Tibial nerve (tissue), 4 donors: Measurements from ENCODE around the gene MTLN. TPM values are rescaled to one million over a fixed set of nuclear protein-coding genes. Genes with fewer than 3 reads are reported as not detected.
"Not testable (repeated sequence)": the region's sequence is repeated elsewhere in the genome, so short reads cannot be mapped to it uniquely, and the experiment has no call there.

Experiments used
- DNase-seq, 2 donors: peaks; one replicate each; pipeline ENCODE4 v3.0.0-alpha.2; 2019; ENCODE audit warnings: low spot score in 2 of 2
- H3K27ac ChIP-seq, 4 donors: fragments of 200-600 bp; sonication (generic) in 3 of 4; one replicate each; pipeline ENCODE4 v1.5.1; 2017 to 2019; ENCODE audit warnings: mild to moderate bottlenecking in 1 of 4
- H3K27me3 ChIP-seq, 2 donors: fragments of 200-600 bp; sonication (generic) in 1 of 2; one replicate each; pipeline versions ENCODE4 v1.5.1 to v1.6.0; 2017 to 2019
- H3K36me3 ChIP-seq, 3 donors: fragments of 200-600 bp; sonication (generic); one replicate each; pipeline ENCODE4 v1.5.1; 2018 to 2019
- H3K4me1 ChIP-seq, 4 donors: fragments of 200-600 bp; sonication (generic) in 3 of 4; one replicate each; pipeline ENCODE4 v1.5.1; 2017 to 2019
- H3K4me3 ChIP-seq, 4 donors: fragments of 200-600 bp; sonication (generic) in 3 of 4; one replicate each; pipeline ENCODE4 v1.5.1; 2017 to 2019; ENCODE audit warnings: mild to moderate bottlenecking in 1 of 4, moderate library complexity in 1 of 4
- H3K9me3 ChIP-seq, 4 donors: fragments of 200-600 bp; sonication (generic) in 3 of 4; one replicate each; pipeline ENCODE4 v1.5.1; 2017 to 2019
- EP300 ChIP-seq, 2 donors: sonication (generic); formaldehyde crosslinking; IDR thresholded peaks; one replicate each; pipeline ENCODE4 v1.6.1; 2017; ENCODE audit warnings: antibody characterized with exemption in 2 of 2, mild to moderate bottlenecking in 1 of 2
- POLR2A ChIP-seq, 2 donors: fragments of 450-650 bp; IDR thresholded peaks; one replicate each; pipeline ENCODE4 v1.6.1; 2017; ENCODE audit warnings: antibody characterized with exemption in 2 of 2, mild to moderate bottlenecking in 2 of 2, moderate library complexity in 2 of 2
- WGBS, 2 donors: methylation state at CpG; one replicate each; pipeline ENCODE4 v1.1.5; 2018; 5-methylcytosine and 5-hydroxymethylcytosine counted together
- total RNA-seq, 4 donors: library from RNA; depleted of rRNA; stranded (reverse); fragments of >200 nt; gene quantifications; one replicate each; pipeline ENCODE4 v1.1.0, GENCODE V29; 2016
- TF ChIP-seq, protein P1 (sequence below), 5 experiments: fragments of 200-600 bp in 3 of 5; fragments of 450-650 bp in 2 of 5; sonication (generic) in 3 of 5; IDR thresholded peaks; one replicate each; pipeline ENCODE4 v1.5.1; 2016 to 2019; ENCODE audit warnings: antibody characterized with exemption in 5 of 5, mild to moderate bottlenecking in 3 of 5, moderate library complexity in 2 of 5

MTLN gene
- total RNA-seq, 4 donors from 2014 or later, result 134 to 261 (median 180) TPM

DNA sequence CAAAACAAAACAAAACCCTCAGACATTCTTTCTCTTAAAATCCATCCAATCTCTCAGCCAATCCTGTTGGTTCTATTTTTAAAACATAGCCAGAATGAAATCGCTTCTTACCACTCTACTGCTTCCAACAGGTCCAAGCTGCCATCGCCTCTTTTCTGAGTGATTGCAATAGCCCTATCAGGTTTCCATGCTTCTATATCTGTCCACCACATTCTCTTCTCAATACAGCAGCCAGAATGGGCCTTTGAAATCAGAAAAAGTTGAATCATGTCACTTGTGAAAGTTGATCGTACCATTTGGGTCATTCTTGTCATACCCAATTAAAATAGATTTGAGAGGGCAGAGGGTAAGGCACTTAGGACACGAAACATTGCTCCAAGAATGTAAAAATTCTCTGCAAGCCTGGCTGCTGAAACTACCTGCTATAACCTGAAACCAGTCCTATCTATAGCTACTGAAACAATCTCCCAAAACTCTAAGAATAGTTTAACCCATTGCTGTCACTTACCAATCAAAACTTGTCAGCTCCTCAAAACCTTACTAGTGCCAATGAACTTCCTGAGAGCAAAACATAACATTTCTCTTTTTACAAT lies 3.3 kb upstream of the MTLN start:
- Histone ChIP-seq H3K4me3 (no peak overlapping the region), H3K27ac (no peak overlapping the region), H3K36me3 (peaks cover 0 to 6% (median 0%) of the 10 kb centered on the region in 3 donors), H3K27me3 (no peaks in the 10 kb centered on the region), H3K4me1 (peaks cover 0 to 18% (median 5%) of the 10 kb centered on the region in 4 donors), H3K9me3 (no peaks in the 10 kb centered on the region)
- DNase-seq, result no peak
- 70 to 71% methylated on average over 4 of the region's 4 CpGs for WGBS, 2 donors
- no peak for TF ChIP-seq EP300 (IDR thresholded peaks at IDR 0.05)
- no peak for TF ChIP-seq POLR2A (IDR thresholded peaks at IDR 0.05)
- TF ChIP-seq, protein P1, sequence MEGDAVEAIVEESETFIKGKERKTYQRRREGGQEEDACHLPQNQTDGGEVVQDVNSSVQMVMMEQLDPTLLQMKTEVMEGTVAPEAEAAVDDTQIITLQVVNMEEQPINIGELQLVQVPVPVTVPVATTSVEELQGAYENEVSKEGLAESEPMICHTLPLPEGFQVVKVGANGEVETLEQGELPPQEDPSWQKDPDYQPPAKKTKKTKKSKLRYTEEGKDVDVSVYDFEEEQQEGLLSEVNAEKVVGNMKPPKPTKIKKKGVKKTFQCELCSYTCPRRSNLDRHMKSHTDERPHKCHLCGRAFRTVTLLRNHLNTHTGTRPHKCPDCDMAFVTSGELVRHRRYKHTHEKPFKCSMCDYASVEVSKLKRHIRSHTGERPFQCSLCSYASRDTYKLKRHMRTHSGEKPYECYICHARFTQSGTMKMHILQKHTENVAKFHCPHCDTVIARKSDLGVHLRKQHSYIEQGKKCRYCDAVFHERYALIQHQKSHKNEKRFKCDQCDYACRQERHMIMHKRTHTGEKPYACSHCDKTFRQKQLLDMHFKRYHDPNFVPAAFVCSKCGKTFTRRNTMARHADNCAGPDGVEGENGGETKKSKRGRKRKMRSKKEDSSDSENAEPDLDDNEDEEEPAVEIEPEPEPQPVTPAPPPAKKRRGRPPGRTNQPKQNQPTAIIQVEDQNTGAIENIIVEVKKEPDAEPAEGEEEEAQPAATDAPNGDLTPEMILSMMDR (IDR thresholded peaks at IDR 0.05), result no peak

GRCh38 chr2:110215091-110215490 lies 2.7 kb upstream of the MTLN start:
- Histone ChIP-seq H3K27ac (no peak overlapping the region), H3K36me3 (peaks cover 0 to 12% (median 0%) of the 10 kb centered on the region in 3 donors), H3K9me3 (no peaks in the 10 kb centered on the region), H3K4me3 (no peak overlapping the region), H3K27me3 (no peaks in the 10 kb centered on the region), H3K4me1 (peaks cover 0 to 22% (median 5%) of the 10 kb centered on the region in 4 donors)
- DNase-seq, result no peak
- TF ChIP-seq, protein P1 (IDR thresholded peaks at IDR 0.05), result no peak
- no peak for TF ChIP-seq POLR2A (IDR thresholded peaks at IDR 0.05)
- TF ChIP-seq EP300 (IDR thresholded peaks at IDR 0.05), result no peak
- WGBS, 2 donors, result 69 to 80% methylated on average over 2 of the region's 2 CpGs

GRCh38 chr2:110213522-110213921 lies 1.2 kb upstream of the MTLN start:
- not testable (repeated sequence) for H3K27ac ChIP-seq, H3K4me3 ChIP-seq, DNase-seq, H3K27me3 ChIP-seq, H3K9me3 ChIP-seq
- Histone ChIP-seq H3K36me3 (peaks cover 0 to 26% (median 0%) of the 10 kb centered on the region in 3 donors), H3K4me1 (peaks cover 0 to 22% (median 5%) of the 10 kb centered on the region in 4 donors)
- WGBS, 2 donors, result 51 to 77% methylated on average over 3 of the region's 3 CpGs

GRCh38 chr2:110205660-110206455 lies 6.5 kb downstream of the MTLN start:
- H3K9me3 ChIP-seq, result no peaks in the 10 kb centered on the region
- 57% methylated on average over 3 of the region's 3 CpGs for WGBS, 2 donors
- no peaks in the 10 kb centered on the region for H3K27me3 ChIP-seq
- TF ChIP-seq POLR2A (IDR thresholded peaks at IDR 0.05), result no peak
- peaks cover 0 to 20% (median 2%) of the 10 kb centered on the region in 4 donors for H3K4me1 ChIP-seq
- H3K36me3 ChIP-seq, result peaks cover 0 to 22% (median 0%) of the 10 kb centered on the region in 3 donors
- peak overlapping the region in 1 of 4 donors; percentile 83 for H3K27ac ChIP-seq
- no peak for DNase-seq
- H3K4me3 ChIP-seq, result peak overlapping the region in 1 of 4 donors; percentile 66

GRCh38 chr2:110204408-110205385 lies 7.7 kb downstream of the MTLN start, which contains the start of gene NPHP1:
NPHP1 (minus strand) TSS chr2:110205013; CDS start chr2:110204968, 45 bp downstream.
- Histone ChIP-seq H3K4me1 (peaks cover 0 to 14% (median 1%) of the 10 kb centered on the region in 4 donors), H3K27me3 (no peaks in the 10 kb centered on the region), H3K36me3 (peaks cover 0 to 18% (median 0%) of the 10 kb centered on the region in 3 donors), H3K4me3 (peak within 1 kb of the TSS; percentile 63 to 70 (median 67)), H3K27ac (peak within 1 kb of the TSS; percentile 12 to 83 (median 65)), H3K9me3 (no peaks in the 10 kb centered on the region)
- 1 to 2% methylated on average over 35 to 36 of the region's 43 CpGs for WGBS, 2 donors
- DNase-seq, result peak; percentile 73 to 84
- TF ChIP-seq POLR2A (IDR thresholded peaks at IDR 0.05) (no peak), EP300 (IDR thresholded peaks at IDR 0.05) (peak; percentile 84 to 85)
- TF ChIP-seq, protein P1 (IDR thresholded peaks at IDR 0.05), result peak in 1 of 5 experiments; percentile 28
